ENCODE data around the gene NELL2.

Gene NELL2

GRCh38 chr12:44574586-44574985 is 301.5 kb downstream of the NELL2 start:
- no peak overlapping the region for H3K9ac ChIP-seq (ENCODE audit: low read depth, low read length, poor library complexity)
- H2AK5ac ChIP-seq (ENCODE audit: low read depth, low read length): no peak overlapping the region
- no peaks in the 10 kb centered on the region for H3K79me1 ChIP-seq (ENCODE audit: low read depth, low read length)
- H3K4me1 ChIP-seq (ENCODE audit: control insufficient read depth in 2 of 2, insufficient read depth in 1 of 2, low read depth in 1 of 2, low read length in 2 of 2): peaks cover 5 to 12% of the 10 kb centered on the region in 2 donors
- peaks cover 0 to 10% of the 10 kb centered on the region in 2 donors for H3K9me3 ChIP-seq (replicated peaks in 1 of 2; ENCODE audit: control insufficient read depth in 2 of 2, insufficient read depth in 1 of 2, low read depth in 1 of 2, low read length in 2 of 2)
- H2AFZ ChIP-seq (ENCODE audit: low read length): no peak overlapping the region
- no peak overlapping the region for H3K14ac ChIP-seq (ENCODE audit: low read length)
- H3K23ac ChIP-seq (ENCODE audit: low read depth, low read length, poor library complexity): no peak overlapping the region
- no peak overlapping the region for H2BK5ac ChIP-seq (ENCODE audit: low read length)
- H2BK120ac ChIP-seq (ENCODE audit: low read depth, low read length): no peak overlapping the region
- H3K18ac ChIP-seq (ENCODE audit: low read length): no peak overlapping the region
- no peak overlapping the region for H3K4me2 ChIP-seq (ENCODE audit: insufficient read depth, low read length, poor library complexity, severe bottlenecking)
- H2BK15ac ChIP-seq (ENCODE audit: low read length): no peak overlapping the region
- peaks cover 0 to 17% of the 10 kb centered on the region in 2 donors for H3K36me3 ChIP-seq (replicated peaks in 1 of 2; ENCODE audit: control insufficient read depth in 2 of 2, insufficient read depth in 2 of 2, low read length in 2 of 2)
- H4K91ac ChIP-seq (ENCODE audit: low read depth, low read length, poor library complexity): no peak overlapping the region
- H3K4ac ChIP-seq (ENCODE audit: low read length): no peak overlapping the region
- no peaks in the 10 kb centered on the region for H3K27me3 ChIP-seq (ENCODE audit: control insufficient read depth in 3 of 3, insufficient read depth in 3 of 3, low read depth in 1 of 3, low read length in 3 of 3)
- H3K4me3 ChIP-seq (ENCODE audit: low read length in 2 of 2): no peak overlapping the region
- DNase-seq (ENCODE audit: low spot score): no peak
- no peak overlapping the region for H4K8ac ChIP-seq (ENCODE audit: low read depth, low read length)
- H2BK12ac ChIP-seq (ENCODE audit: low read length): no peak overlapping the region
- no peak overlapping the region for H3K27ac ChIP-seq (replicated peaks; ENCODE audit: low read length)

- Histone ChIP-seq H2AFZ (ENCODE audit: low read length) (no peak overlapping the region), H3K9ac (ENCODE audit: low read depth, low read length, poor library complexity) (no peak overlapping the region), H4K91ac (ENCODE audit: low read depth, low read length, poor library complexity) (no peak overlapping the region), H2AK5ac (ENCODE audit: low read depth, low read length) (no peak overlapping the region), H3K27me3 (ENCODE audit: control insufficient read depth in 3 of 3, insufficient read depth in 3 of 3, low read depth in 1 of 3, low read length in 3 of 3) (no peaks in the 10 kb centered on the region), H2BK15ac (ENCODE audit: low read length) (no peak overlapping the region), H2BK120ac (ENCODE audit: low read depth, low read length) (no peak overlapping the region), H2BK12ac (ENCODE audit: low read length) (no peak overlapping the region), H3K4me2 (ENCODE audit: insufficient read depth, low read length, poor library complexity, severe bottlenecking) (no peak overlapping the region), H3K9me3 (replicated peaks in 1 of 2; ENCODE audit: control insufficient read depth in 2 of 2, insufficient read depth in 1 of 2, low read depth in 1 of 2, low read length in 2 of 2) (peaks cover 0 to 10% of the 10 kb centered on the region in 2 donors), H3K14ac (ENCODE audit: low read length) (no peak overlapping the region), H3K79me1 (ENCODE audit: low read depth, low read length) (no peaks in the 10 kb centered on the region), H3K27ac (replicated peaks; ENCODE audit: low read length) (no peak overlapping the region), H3K4me1 (ENCODE audit: control insufficient read depth in 2 of 2, insufficient read depth in 1 of 2, low read depth in 1 of 2, low read length in 2 of 2) (peaks cover 5 to 12% of the 10 kb centered on the region in 2 donors), H3K18ac (ENCODE audit: low read length) (no peak overlapping the region), H3K36me3 (replicated peaks in 1 of 2; ENCODE audit: control insufficient read depth in 2 of 2, insufficient read depth in 2 of 2, low read length in 2 of 2) (peaks cover 0 to 17% of the 10 kb centered on the region in 2 donors), H4K8ac (ENCODE audit: low read depth, low read length) (no peak overlapping the region), H3K4ac (ENCODE audit: low read length) (no peak overlapping the region), H3K23ac (ENCODE audit: low read depth, low read length, poor library complexity) (no peak overlapping the region), H2BK5ac (ENCODE audit: low read length) (no peak overlapping the region), H3K4me3 (ENCODE audit: low read length in 2 of 2) (no peak overlapping the region)
- DNase-seq (ENCODE audit: low spot score): no peak
- WGBS, 2 donors (ENCODE audit: extremely low coverage in 2 of 2, insufficient read length in 2 of 2, insufficient replicate concordance in 1 of 2): no CpG with 5 or more reads among the region's 3 CpGs
These were observed 302.4 kb downstream of the NELL2 start for GRCh38 chr12:44573723-44574122.

- no peak overlapping the region for H3K4me3 ChIP-seq (ENCODE audit: low read length in 2 of 2)
- no peak for DNase-seq (ENCODE audit: low spot score)
- H2BK15ac ChIP-seq (ENCODE audit: low read length): no peak overlapping the region
- no peak overlapping the region for H2BK12ac ChIP-seq (ENCODE audit: low read length)
- no peak overlapping the region for H2AFZ ChIP-seq (ENCODE audit: low read length)
- no peak overlapping the region for H2BK5ac ChIP-seq (ENCODE audit: low read length)
- H3K9me3 ChIP-seq (replicated peaks in 1 of 2; ENCODE audit: control insufficient read depth in 2 of 2, insufficient read depth in 1 of 2, low read depth in 1 of 2, low read length in 2 of 2): no peaks in the 10 kb centered on the region
- no peak overlapping the region for H3K4ac ChIP-seq (ENCODE audit: low read length)
- H4K91ac ChIP-seq (ENCODE audit: low read depth, low read length, poor library complexity): no peak overlapping the region
- peaks cover 5 to 12% of the 10 kb centered on the region in 2 donors for H3K4me1 ChIP-seq (ENCODE audit: control insufficient read depth in 2 of 2, insufficient read depth in 1 of 2, low read depth in 1 of 2, low read length in 2 of 2)
- H2BK120ac ChIP-seq (ENCODE audit: low read depth, low read length): no peak overlapping the region
- WGBS, 2 donors (ENCODE audit: extremely low coverage in 2 of 2, insufficient read length in 2 of 2, insufficient replicate concordance in 1 of 2): no CpG with 5 or more reads among the region's 2 CpGs
- no peak overlapping the region for H3K9ac ChIP-seq (ENCODE audit: low read depth, low read length, poor library complexity)
- no peak overlapping the region for H3K23ac ChIP-seq (ENCODE audit: low read depth, low read length, poor library complexity)
- H3K36me3 ChIP-seq (replicated peaks in 1 of 2; ENCODE audit: control insufficient read depth in 2 of 2, insufficient read depth in 2 of 2, low read length in 2 of 2): peaks cover 0 to 17% of the 10 kb centered on the region in 2 donors
- no peak overlapping the region for H3K18ac ChIP-seq (ENCODE audit: low read length)
- H4K8ac ChIP-seq (ENCODE audit: low read depth, low read length): no peak overlapping the region
- H3K27me3 ChIP-seq (ENCODE audit: control insufficient read depth in 3 of 3, insufficient read depth in 3 of 3, low read depth in 1 of 3, low read length in 3 of 3): no peaks in the 10 kb centered on the region
- peak overlapping the region; percentile 25 for H3K27ac ChIP-seq (replicated peaks; ENCODE audit: low read length)
- no peaks in the 10 kb centered on the region for H3K79me1 ChIP-seq (ENCODE audit: low read depth, low read length)
- no peak overlapping the region for H2AK5ac ChIP-seq (ENCODE audit: low read depth, low read length)
- H3K14ac ChIP-seq (ENCODE audit: low read length): no peak overlapping the region
- no peak overlapping the region for H3K4me2 ChIP-seq (ENCODE audit: insufficient read depth, low read length, poor library complexity, severe bottlenecking)
These were observed 305.0 kb downstream of the NELL2 start for GRCh38 chr12:44571006-44571550.

GRCh38 chr12:44570036-44570583 is 306.0 kb downstream of the NELL2 start:
- Histone ChIP-seq H3K79me1 (ENCODE audit: low read depth, low read length) (no peaks in the 10 kb centered on the region), H3K27ac (replicated peaks; ENCODE audit: low read length) (no peak overlapping the region), H3K4ac (ENCODE audit: low read length) (no peak overlapping the region), H2BK120ac (ENCODE audit: low read depth, low read length) (no peak overlapping the region), H3K9me3 (replicated peaks in 1 of 2; ENCODE audit: control insufficient read depth in 2 of 2, insufficient read depth in 1 of 2, low read depth in 1 of 2, low read length in 2 of 2) (no peaks in the 10 kb centered on the region), H2BK12ac (ENCODE audit: low read length) (no peak overlapping the region), H3K14ac (ENCODE audit: low read length) (no peak overlapping the region), H2AFZ (ENCODE audit: low read length) (no peak overlapping the region), H3K27me3 (ENCODE audit: control insufficient read depth in 3 of 3, insufficient read depth in 3 of 3, low read depth in 1 of 3, low read length in 3 of 3) (no peaks in the 10 kb centered on the region), H3K4me3 (ENCODE audit: low read length in 2 of 2) (no peak overlapping the region), H3K4me2 (ENCODE audit: insufficient read depth, low read length, poor library complexity, severe bottlenecking) (no peak overlapping the region), H2AK5ac (ENCODE audit: low read depth, low read length) (no peak overlapping the region), H3K9ac (ENCODE audit: low read depth, low read length, poor library complexity) (no peak overlapping the region), H3K36me3 (replicated peaks in 1 of 2; ENCODE audit: control insufficient read depth in 2 of 2, insufficient read depth in 2 of 2, low read length in 2 of 2) (peaks cover 0 to 16% of the 10 kb centered on the region in 2 donors), H2BK5ac (ENCODE audit: low read length) (no peak overlapping the region), H3K23ac (ENCODE audit: low read depth, low read length, poor library complexity) (no peak overlapping the region), H2BK15ac (ENCODE audit: low read length) (no peak overlapping the region), H3K18ac (ENCODE audit: low read length) (no peak overlapping the region), H3K4me1 (ENCODE audit: control insufficient read depth in 2 of 2, insufficient read depth in 1 of 2, low read depth in 1 of 2, low read length in 2 of 2) (peaks cover 5 to 12% of the 10 kb centered on the region in 2 donors), H4K8ac (ENCODE audit: low read depth, low read length) (no peak overlapping the region), H4K91ac (ENCODE audit: low read depth, low read length, poor library complexity) (no peak overlapping the region)
- DNase-seq (ENCODE audit: low spot score): no peak
- no CpG with 5 or more reads among the region's 6 CpGs for WGBS, 2 donors (ENCODE audit: extremely low coverage in 2 of 2, insufficient read length in 2 of 2, insufficient replicate concordance in 1 of 2)
